Upper lobe of right lung (tissue), 1 donor: ENCODE measurements around the gene NEDD8. TPM values are rescaled to one million over a fixed set of nuclear protein-coding genes. Genes with fewer than 3 reads are reported as not detected.

Source experiments
- ATAC-seq: fragments of 200-7000 bp; cut with Tn5 transposase; one replicate; pipeline ENCODE4 v1.9.1; 2020; ENCODE audit warnings: mild to moderate bottlenecking, moderate library complexity
- DNase-seq: peaks from one replicate; pipeline ENCODE4 v3.0.0-alpha.2; 2020
- H3K27ac ChIP-seq: fragments of 200-600 bp; one replicate; pipeline ENCODE4 v1.8.0; 2022
- H3K27me3 ChIP-seq: fragments of 200-600 bp; one replicate; pipeline ENCODE4 v1.8.0; 2022; ENCODE audit warnings: mild to moderate bottlenecking
- H3K36me3 ChIP-seq: fragments of 200-600 bp; one replicate; pipeline ENCODE4 v1.8.0; 2022
- H3K4me1 ChIP-seq: fragments of 200-600 bp; one replicate; pipeline ENCODE4 v1.8.0; 2022
- H3K4me3 ChIP-seq: fragments of 200-600 bp; one replicate; pipeline ENCODE4 v1.8.0; 2022; ENCODE audit warnings: mild to moderate bottlenecking
- H3K9me3 ChIP-seq: fragments of 200-600 bp; one replicate; pipeline ENCODE4 v1.8.0; 2022
- CTCF ChIP-seq: fragments of 200-600 bp; IDR thresholded peaks from one replicate; pipeline ENCODE4 v1.8.0; 2022; ENCODE audit warnings: antibody characterized with exemption
- intact Hi-C: fragments of 100-400 bp; cut with DNase I; formaldehyde crosslinking; loops from one replicate; pipeline ENCODE4 v1.11.0; 2022
- total RNA-seq: library from RNA; stranded (reverse); fragmentation: NEBNext Ultra II Directional; extraction: Animal tissue kit (Norgen Biotek cat#: 25700); gene quantifications from one replicate; pipeline ENCODE4 v1.2.1, GENCODE V29; 2021
- donor health status: DM: no; HTN: yes; CAD: no; lungs with severe emphysema.

NEDD8 gene
- total RNA-seq, 1 donor from 2014 or later, result 142 TPM

GRCh38 chr14:24241829-24242443 is 9.8 kb upstream of the NEDD8 start:
- peak; percentile 94 for ATAC-seq
- H3K4me3 ChIP-seq, result peak overlapping the region; percentile 95
- intact Hi-C loops, result no loop called here
- H3K9me3 ChIP-seq, result no peaks in the 10 kb centered on the region
- H3K27ac ChIP-seq, result peak overlapping the region; percentile 100
- H3K36me3 ChIP-seq, result peaks cover 44% of the 10 kb centered on the region
- peak; percentile 56 for TF ChIP-seq CTCF
- no peaks in the 10 kb centered on the region for H3K27me3 ChIP-seq
- peak; percentile 97 for DNase-seq
- H3K4me1 ChIP-seq, result peaks cover 41% of the 10 kb centered on the region

- TF ChIP-seq CTCF, result no peak
- ATAC-seq, result no peak
- Histone ChIP-seq H3K36me3 (peaks cover 60% of the 10 kb centered on the region), H3K4me3 (peak overlapping the region; percentile 2), H3K27ac (no peak overlapping the region), H3K9me3 (no peaks in the 10 kb centered on the region), H3K4me1 (peaks cover 41% of the 10 kb centered on the region), H3K27me3 (no peaks in the 10 kb centered on the region)
- intact Hi-C loops, result no loop called here
- DNase-seq, result peak; percentile 21
Measured at GRCh38 chr14:24240110-24240918, 8.1 kb upstream of the NEDD8 start.

- ATAC-seq (no peak), DNase-seq (no peak)
- peaks cover 47% of the 10 kb centered on the region for H3K4me1 ChIP-seq
- H3K27me3 ChIP-seq, result no peaks in the 10 kb centered on the region
- no peak overlapping the region for H3K4me3 ChIP-seq
- H3K9me3 ChIP-seq, result no peaks in the 10 kb centered on the region
- H3K36me3 ChIP-seq, result peaks cover 63% of the 10 kb centered on the region
- no peak for TF ChIP-seq CTCF
- no peak overlapping the region for H3K27ac ChIP-seq
- intact Hi-C loops, result no loop called here
Measured at GRCh38 chr14:24238527-24239037, 6.4 kb upstream of the NEDD8 start.

- Histone ChIP-seq H3K4me3 (no peak overlapping the region), H3K27me3 (no peaks in the 10 kb centered on the region), H3K9me3 (no peaks in the 10 kb centered on the region), H3K4me1 (peaks cover 48% of the 10 kb centered on the region), H3K36me3 (peaks cover 63% of the 10 kb centered on the region), H3K27ac (no peak overlapping the region)
- intact Hi-C loops, result no loop called here
- ATAC-seq (no peak), DNase-seq (no peak)
- TF ChIP-seq CTCF, result no peak
Measured at GRCh38 chr14:24238123-24238522, 6.0 kb upstream of the NEDD8 start.

GRCh38 chr14:24237463-24237955 is 5.3 kb upstream of the NEDD8 start:
- H3K27ac ChIP-seq, result no peak overlapping the region
- no peak overlapping the region for H3K4me3 ChIP-seq
- no peaks in the 10 kb centered on the region for H3K9me3 ChIP-seq
- intact Hi-C loops, result no loop called here
- no peaks in the 10 kb centered on the region for H3K27me3 ChIP-seq
- H3K4me1 ChIP-seq, result peaks cover 49% of the 10 kb centered on the region
- H3K36me3 ChIP-seq, result peaks cover 63% of the 10 kb centered on the region
- no peak for TF ChIP-seq CTCF
- DNase-seq (no peak), ATAC-seq (no peak)
